ENCODE data around the gene TICRR. TPM values are rescaled to one million over a fixed set of nuclear protein-coding genes. Genes with fewer than 3 reads are reported as not detected.

The TICRR gene
- total RNA-seq, 1 donor from 2014 or later, result 5.2 TPM

- no peak overlapping the region for H3K4me3 ChIP-seq
- H3K27me3 ChIP-seq, result no peaks in the 10 kb centered on the region
- no peak for DNase-seq (ENCODE audit: extremely low spot score in 2 of 2)
- H3K36me3 ChIP-seq, result no peaks in the 10 kb centered on the region
- H3K27ac ChIP-seq, result no peak overlapping the region
- intact Hi-C loops (cut with DNase I), result no loop called here
- no peaks in the 10 kb centered on the region for H3K9me3 ChIP-seq
- TF ChIP-seq POLR2A (IDR thresholded peaks at IDR 0.05), result no peak
- TF ChIP-seq CTCF (IDR thresholded peaks at IDR 0.05), result no peak
- TF ChIP-seq POLR2AphosphoS5 (IDR thresholded peaks at IDR 0.05; ENCODE audit: insufficient read depth in 1 of 2, low read depth in 1 of 2), result no peak
- H3K4me1 ChIP-seq, result peaks cover 11% of the 10 kb centered on the region
Observed at GRCh38 chr15:89669941-89670340, 94.7 kb downstream of the TICRR start.

- intact Hi-C loops (cut with DNase I), result no loop called here
- Histone ChIP-seq H3K4me1 (peaks cover 8% of the 10 kb centered on the region), H3K4me3 (no peak overlapping the region), H3K9me3 (no peaks in the 10 kb centered on the region), H3K36me3 (no peaks in the 10 kb centered on the region), H3K27me3 (no peaks in the 10 kb centered on the region), H3K27ac (no peak overlapping the region)
- TF ChIP-seq POLR2A (IDR thresholded peaks at IDR 0.05) (no peak), POLR2AphosphoS5 (IDR thresholded peaks at IDR 0.05; ENCODE audit: insufficient read depth in 1 of 2, low read depth in 1 of 2) (no peak), CTCF (IDR thresholded peaks at IDR 0.05) (no peak)
- no peak for DNase-seq (ENCODE audit: extremely low spot score in 2 of 2)
Observed at GRCh38 chr15:89670971-89671560, 95.8 kb downstream of the TICRR start.

- no peaks in the 10 kb centered on the region for H3K27me3 ChIP-seq
- DNase-seq (ENCODE audit: extremely low spot score in 2 of 2), result no peak
- TF ChIP-seq CTCF (IDR thresholded peaks at IDR 0.05) (no peak), POLR2A (IDR thresholded peaks at IDR 0.05) (no peak), POLR2AphosphoS5 (IDR thresholded peaks at IDR 0.05; ENCODE audit: insufficient read depth in 1 of 2, low read depth in 1 of 2) (no peak)
- H3K27ac ChIP-seq, result no peak overlapping the region
- peaks cover 8% of the 10 kb centered on the region for H3K4me1 ChIP-seq
- H3K9me3 ChIP-seq, result no peaks in the 10 kb centered on the region
- intact Hi-C loops (cut with DNase I), result no loop called here
- H3K36me3 ChIP-seq, result no peaks in the 10 kb centered on the region
- H3K4me3 ChIP-seq, result no peak overlapping the region
Observed at GRCh38 chr15:89671687-89672086, 96.4 kb downstream of the TICRR start.

- no peak for DNase-seq (ENCODE audit: extremely low spot score in 2 of 2)
- TF ChIP-seq POLR2A (IDR thresholded peaks at IDR 0.05), result no peak
- TF ChIP-seq CTCF (IDR thresholded peaks at IDR 0.05), result no peak
- no peak for TF ChIP-seq POLR2AphosphoS5 (IDR thresholded peaks at IDR 0.05; ENCODE audit: insufficient read depth in 1 of 2, low read depth in 1 of 2)
Observed at GRCh38 chr15:89672221-89673164, 97.2 kb downstream of the TICRR start.

GRCh38 chr15:89673165-89673512, 97.9 kb downstream of the TICRR start:
- DNase-seq (ENCODE audit: extremely low spot score in 2 of 2), result no peak
- Histone ChIP-seq H3K27me3 (no peaks in the 10 kb centered on the region), H3K4me3 (no peak overlapping the region), H3K4me1 (peaks cover 8% of the 10 kb centered on the region), H3K36me3 (no peaks in the 10 kb centered on the region), H3K27ac (no peak overlapping the region), H3K9me3 (no peaks in the 10 kb centered on the region)
- intact Hi-C loops (cut with DNase I), result no loop called here
- no peak for TF ChIP-seq CTCF (IDR thresholded peaks at IDR 0.05)
- no peak for TF ChIP-seq POLR2A (IDR thresholded peaks at IDR 0.05)
- TF ChIP-seq POLR2AphosphoS5 (IDR thresholded peaks at IDR 0.05; ENCODE audit: insufficient read depth in 1 of 2, low read depth in 1 of 2), result no peak

More at GRCh38 chr15:89672221-89673164, 97.2 kb downstream of the TICRR start:
- H3K9me3 ChIP-seq, result no peaks in the 10 kb centered on the region
- H3K27ac ChIP-seq, result no peak overlapping the region
- peaks cover 8% of the 10 kb centered on the region for H3K4me1 ChIP-seq
- H3K4me3 ChIP-seq, result no peak overlapping the region
- intact Hi-C loops (cut with DNase I), result no loop called here
- no peaks in the 10 kb centered on the region for H3K36me3 ChIP-seq
- no peaks in the 10 kb centered on the region for H3K27me3 ChIP-seq

Data from vagina (tissue), 2 donors.